Astrocyte (in vitro differentiated cells and primary cell): ENCODE results near the gene TRIM61. TPM values are rescaled to one million over a fixed set of nuclear protein-coding genes. Genes with fewer than 3 reads are reported as not detected.

Source experiments
- DNase-seq: peaks from one replicate; pipeline ENCODE4 v3.0.0-alpha.2; 2010; ENCODE audit warnings: low read depth
- FAIRE-seq: peaks from 2 replicates; lab custom pipeline; 2011; peaks lifted over from hg19 to GRCh38; lab: Jason Lieb, UNC
- H2AFZ ChIP-seq: 2 replicates; pipeline ENCODE4 v1.6.0; 2012; ENCODE audit warnings: low read depth, low read length, inconsistent platforms
- H3K27ac ChIP-seq: 2 replicates; pipeline ENCODE4 v1.5.1; 2011; ENCODE audit warnings: low read depth, low read length, inconsistent platforms
- H3K27me3 ChIP-seq: 2 replicates; pipeline ENCODE4 v1.6.0; 2011; ENCODE audit warnings: low read length, inconsistent platforms; ENCODE audit not compliant: insufficient read depth
- H3K36me3 ChIP-seq: 2 replicates; pipeline ENCODE4 v1.5.1; 2011; ENCODE audit warnings: low read length, inconsistent platforms; ENCODE audit not compliant: insufficient read depth
- H3K4me1 ChIP-seq: 2 replicates; pipeline ENCODE4 v1.5.1; 2011; ENCODE audit warnings: low read length, inconsistent platforms; ENCODE audit not compliant: insufficient read depth
- H3K4me2 ChIP-seq: 2 replicates; pipeline ENCODE4 v1.6.0; 2012; ENCODE audit warnings: low read length, inconsistent platforms
- H3K4me3 ChIP-seq: 2 replicates; pipeline ENCODE4 v1.5.1; 2011; ENCODE audit warnings: low read depth, mild to moderate bottlenecking, low read length, inconsistent platforms; ENCODE audit not compliant: insufficient read depth
- H3K79me2 ChIP-seq: 2 replicates; pipeline ENCODE4 v1.6.0; 2012; ENCODE audit warnings: mild to moderate bottlenecking, low read length, inconsistent platforms; ENCODE audit not compliant: insufficient read depth
- H3K9ac ChIP-seq: 2 replicates; pipeline ENCODE4 v1.6.0; 2012; ENCODE audit warnings: mild to moderate bottlenecking, low read length, inconsistent platforms
- H3K9me3 ChIP-seq: 2 replicates; pipeline ENCODE4 v1.5.1; 2012; ENCODE audit warnings: low read depth, mild to moderate bottlenecking, low read length, inconsistent platforms; ENCODE audit not compliant: insufficient read depth
- H4K20me1 ChIP-seq: 2 replicates; pipeline ENCODE4 v1.6.0; 2012; ENCODE audit warnings: low read length, inconsistent platforms; ENCODE audit not compliant: insufficient read depth
- H3K27ac Mint-ChIP-seq: one replicate; pipeline ENCODE4 v1.8.0; 2021; ENCODE audit warnings: mild to moderate bottlenecking, mixed read lengths; ENCODE audit not compliant: unreplicated experiment
- H3K27me3 Mint-ChIP-seq: one replicate; pipeline ENCODE4 v1.8.0; 2021; ENCODE audit warnings: low read depth, mixed read lengths; ENCODE audit not compliant: unreplicated experiment
- H3K36me3 Mint-ChIP-seq: one replicate; pipeline ENCODE4 v1.8.0; 2021; ENCODE audit warnings: low read depth, mixed read lengths; ENCODE audit not compliant: unreplicated experiment
- H3K4me1 Mint-ChIP-seq: one replicate; pipeline ENCODE4 v1.8.0; 2021; ENCODE audit warnings: low read depth, mixed read lengths; ENCODE audit not compliant: unreplicated experiment
- H3K4me3 Mint-ChIP-seq: one replicate; pipeline ENCODE4 v1.8.0; 2021; ENCODE audit warnings: mild to moderate bottlenecking, moderate library complexity, mixed read lengths; ENCODE audit not compliant: unreplicated experiment
- H3K9me3 Mint-ChIP-seq: one replicate; pipeline ENCODE4 v1.8.0; 2021; ENCODE audit warnings: mild to moderate bottlenecking, mixed read lengths; ENCODE audit not compliant: unreplicated experiment
- EZH2 ChIP-seq: IDR thresholded peaks from 2 replicates; pipeline ENCODE4 v1.6.1; 2012; ENCODE audit warnings: mild to moderate bottlenecking, low read length, inconsistent platforms; ENCODE audit not compliant: insufficient read depth
- total RNA-seq: library from RNA; stranded (reverse); gene quantifications from 2 replicates; pipeline ENCODE4 v1.2.1, GENCODE V29; 2021
- TF ChIP-seq, protein P1 (sequence below): IDR thresholded peaks from 2 replicates; pipeline ENCODE4 v1.5.1; 2011; ENCODE audit warnings: low read depth, mild to moderate bottlenecking, inconsistent platforms, low read length, moderate library complexity; ENCODE audit not compliant: insufficient read depth

The TRIM61 gene
- total RNA-seq, 1 donor from 2014 or later = 2.2 TPM

DNA sequence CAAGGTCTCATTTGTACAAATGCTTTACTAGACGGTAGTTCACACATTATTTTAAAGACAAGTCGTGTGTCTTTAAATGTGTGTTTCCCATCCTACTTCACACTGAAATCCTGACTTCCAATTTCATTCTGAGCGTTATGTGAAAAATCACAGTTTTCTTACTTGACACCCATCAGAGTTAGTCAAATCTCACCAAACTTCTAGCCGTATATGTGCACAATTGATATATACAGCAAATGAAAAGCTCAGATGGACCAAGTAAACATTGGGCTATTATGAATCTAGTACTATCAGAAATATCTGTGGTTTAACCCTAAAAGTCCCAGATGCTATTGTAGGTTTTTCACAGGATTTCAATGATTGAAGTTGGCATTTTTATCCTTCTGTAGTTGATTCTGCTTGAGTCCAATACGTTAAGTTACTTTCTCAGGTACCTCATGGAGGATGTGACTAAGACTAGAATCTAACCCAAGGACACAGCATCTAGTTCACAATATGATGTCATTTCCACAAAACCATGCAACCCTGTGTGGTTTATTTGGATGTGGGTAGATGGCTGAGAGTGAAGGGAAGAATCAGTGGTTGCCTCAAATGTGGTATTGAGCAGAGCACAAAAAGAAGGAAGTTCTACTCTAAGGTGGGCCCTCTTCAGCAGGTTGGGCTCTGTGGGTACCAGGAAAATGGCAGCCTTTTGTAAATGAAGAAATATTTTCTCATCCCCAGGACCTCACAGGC lies 32.2 kb upstream of the TRIM61 start:
- H3K27ac ChIP-seq = no peak overlapping the region
- Mint-ChIP-seq H3K9me3 (no peaks in the 10 kb centered on the region), H3K27ac (no peak overlapping the region), H3K36me3 (no peaks in the 10 kb centered on the region), H3K4me3 (no peak overlapping the region), H3K4me1 (no peaks in the 10 kb centered on the region), H3K27me3 (no peaks in the 10 kb centered on the region)
- FAIRE-seq (no peak), DNase-seq (no peak)
- H4K20me1 ChIP-seq = no peaks in the 10 kb centered on the region
- no peaks in the 10 kb centered on the region for H3K27me3 ChIP-seq
- H3K79me2 ChIP-seq = no peaks in the 10 kb centered on the region
- no peak overlapping the region for H3K4me3 ChIP-seq
- no peaks in the 10 kb centered on the region for H3K9me3 ChIP-seq
- no peak overlapping the region for H2AFZ ChIP-seq
- H3K4me2 ChIP-seq = no peak overlapping the region
- no peaks in the 10 kb centered on the region for H3K4me1 ChIP-seq
- TF ChIP-seq, protein P1, sequence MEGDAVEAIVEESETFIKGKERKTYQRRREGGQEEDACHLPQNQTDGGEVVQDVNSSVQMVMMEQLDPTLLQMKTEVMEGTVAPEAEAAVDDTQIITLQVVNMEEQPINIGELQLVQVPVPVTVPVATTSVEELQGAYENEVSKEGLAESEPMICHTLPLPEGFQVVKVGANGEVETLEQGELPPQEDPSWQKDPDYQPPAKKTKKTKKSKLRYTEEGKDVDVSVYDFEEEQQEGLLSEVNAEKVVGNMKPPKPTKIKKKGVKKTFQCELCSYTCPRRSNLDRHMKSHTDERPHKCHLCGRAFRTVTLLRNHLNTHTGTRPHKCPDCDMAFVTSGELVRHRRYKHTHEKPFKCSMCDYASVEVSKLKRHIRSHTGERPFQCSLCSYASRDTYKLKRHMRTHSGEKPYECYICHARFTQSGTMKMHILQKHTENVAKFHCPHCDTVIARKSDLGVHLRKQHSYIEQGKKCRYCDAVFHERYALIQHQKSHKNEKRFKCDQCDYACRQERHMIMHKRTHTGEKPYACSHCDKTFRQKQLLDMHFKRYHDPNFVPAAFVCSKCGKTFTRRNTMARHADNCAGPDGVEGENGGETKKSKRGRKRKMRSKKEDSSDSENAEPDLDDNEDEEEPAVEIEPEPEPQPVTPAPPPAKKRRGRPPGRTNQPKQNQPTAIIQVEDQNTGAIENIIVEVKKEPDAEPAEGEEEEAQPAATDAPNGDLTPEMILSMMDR = no peak
- TF ChIP-seq EZH2 = no peak
- H3K36me3 ChIP-seq = no peaks in the 10 kb centered on the region
- H3K9ac ChIP-seq = no peak overlapping the region

DNA sequence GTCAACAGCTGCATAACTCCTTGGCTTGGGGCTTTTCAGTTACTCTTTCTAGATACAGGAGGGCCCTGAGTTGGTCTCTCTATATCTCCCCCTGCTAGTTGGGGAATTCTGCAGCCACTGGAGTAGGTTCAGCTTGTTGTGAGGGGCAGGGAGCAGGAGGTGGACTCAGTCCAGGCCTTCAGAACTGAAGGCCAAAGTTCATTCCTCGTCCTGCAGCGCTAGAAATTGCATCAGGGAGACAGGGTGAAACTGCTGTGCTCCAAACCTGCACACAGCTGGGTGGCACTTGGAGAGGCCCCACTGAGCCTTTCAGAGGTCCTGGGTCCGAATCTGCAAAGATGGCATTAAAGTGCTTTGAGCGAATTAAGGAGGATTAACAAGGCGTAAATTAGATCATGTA lies 29.4 kb upstream of the TRIM61 start:
- no peak overlapping the region for H3K27ac ChIP-seq
- TF ChIP-seq EZH2 = no peak
- TF ChIP-seq, protein P1 = no peak
- no peaks in the 10 kb centered on the region for H3K79me2 ChIP-seq
- H3K9me3 ChIP-seq = no peaks in the 10 kb centered on the region
- Mint-ChIP-seq H3K4me1 (no peaks in the 10 kb centered on the region), H3K4me3 (no peak overlapping the region), H3K27me3 (no peaks in the 10 kb centered on the region), H3K27ac (no peak overlapping the region), H3K9me3 (no peaks in the 10 kb centered on the region), H3K36me3 (no peaks in the 10 kb centered on the region)
- no peaks in the 10 kb centered on the region for H4K20me1 ChIP-seq
- no peaks in the 10 kb centered on the region for H3K36me3 ChIP-seq
- H3K4me3 ChIP-seq = no peak overlapping the region
- FAIRE-seq = no peak
- H3K4me2 ChIP-seq = no peak overlapping the region
- no peaks in the 10 kb centered on the region for H3K4me1 ChIP-seq
- H2AFZ ChIP-seq = no peak overlapping the region
- no peaks in the 10 kb centered on the region for H3K27me3 ChIP-seq
- no peak overlapping the region for H3K9ac ChIP-seq
- no peak for DNase-seq

- H3K27ac Mint-ChIP-seq = no peak overlapping the region
- H3K27me3 Mint-ChIP-seq = no peaks in the 10 kb centered on the region
- FAIRE-seq (no peak), DNase-seq (no peak)
- Histone ChIP-seq H2AFZ (no peak overlapping the region), H3K79me2 (no peaks in the 10 kb centered on the region), H4K20me1 (no peaks in the 10 kb centered on the region), H3K9me3 (no peaks in the 10 kb centered on the region), H3K9ac (no peak overlapping the region), H3K36me3 (no peaks in the 10 kb centered on the region), H3K27me3 (no peaks in the 10 kb centered on the region), H3K4me3 (no peak overlapping the region), H3K4me2 (no peak overlapping the region), H3K4me1 (no peaks in the 10 kb centered on the region), H3K27ac (no peak overlapping the region)
- TF ChIP-seq EZH2 = no peak
- TF ChIP-seq, protein P1 = no peak
- H3K36me3 Mint-ChIP-seq = no peaks in the 10 kb centered on the region
- no peaks in the 10 kb centered on the region for H3K4me1 Mint-ChIP-seq
- no peaks in the 10 kb centered on the region for H3K9me3 Mint-ChIP-seq
- no peak overlapping the region for H3K4me3 Mint-ChIP-seq
These were observed 29.0 kb upstream of the TRIM61 start for GRCh38 chr4:165006456-165006855.
